Activated CD4-positive, alpha-beta T cell treated with anti-CD3 and anti-CD28 coated beads, Interleukin-2, Interleukin-4, amounts not matched to agents 100 ng/mL and 50 ng/mL, durations not matched to agents 16 hours and 8 hours (primary cell): ENCODE results near the gene AP3D1.
A peak's percentile ranks its signal among the peaks of the same experiment; 100 is the strongest.

Experiments
- DNase-seq: peaks from one replicate; pipeline ENCODE4 v3.0.0-alpha.2; 2020; ENCODE audit warnings: low spot score

The AP3D1 gene

DNA sequence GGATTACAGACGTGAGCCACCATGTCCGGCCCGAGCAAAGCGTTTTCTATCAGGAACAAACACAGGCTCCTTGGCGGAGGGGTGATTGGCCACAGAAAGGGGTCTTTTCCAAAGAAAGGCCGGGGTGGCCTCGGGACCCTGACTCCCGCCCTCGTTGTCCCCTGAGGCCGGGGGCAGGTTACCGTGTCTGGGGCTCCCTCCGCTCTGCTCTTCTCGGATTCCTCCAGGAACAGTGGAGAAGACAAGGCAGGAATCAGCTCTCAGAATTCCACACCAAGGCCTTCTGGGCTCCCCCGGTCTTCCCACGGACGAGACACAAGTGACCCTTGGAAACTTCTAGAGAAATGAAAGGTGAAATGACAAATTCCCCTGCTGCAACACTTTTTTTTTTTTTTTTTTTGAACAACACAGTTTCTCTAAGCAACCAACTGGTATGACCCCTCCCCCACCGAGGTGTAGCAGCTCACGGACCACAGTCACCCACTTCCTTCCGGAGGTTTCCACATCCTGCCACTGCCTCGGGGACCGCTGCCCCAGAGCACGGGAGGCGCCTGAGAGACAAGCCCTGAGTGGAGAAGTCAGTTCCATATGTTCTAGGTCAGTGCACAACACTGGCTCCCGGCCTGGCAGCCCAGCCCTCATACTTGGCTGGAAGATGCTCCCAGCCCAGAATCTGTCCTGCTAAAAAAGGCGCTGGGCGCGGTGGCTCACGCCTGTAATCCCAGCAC, 66.2 kb downstream of the AP3D1 start:
- peak; percentile 98 for DNase-seq

DNA sequence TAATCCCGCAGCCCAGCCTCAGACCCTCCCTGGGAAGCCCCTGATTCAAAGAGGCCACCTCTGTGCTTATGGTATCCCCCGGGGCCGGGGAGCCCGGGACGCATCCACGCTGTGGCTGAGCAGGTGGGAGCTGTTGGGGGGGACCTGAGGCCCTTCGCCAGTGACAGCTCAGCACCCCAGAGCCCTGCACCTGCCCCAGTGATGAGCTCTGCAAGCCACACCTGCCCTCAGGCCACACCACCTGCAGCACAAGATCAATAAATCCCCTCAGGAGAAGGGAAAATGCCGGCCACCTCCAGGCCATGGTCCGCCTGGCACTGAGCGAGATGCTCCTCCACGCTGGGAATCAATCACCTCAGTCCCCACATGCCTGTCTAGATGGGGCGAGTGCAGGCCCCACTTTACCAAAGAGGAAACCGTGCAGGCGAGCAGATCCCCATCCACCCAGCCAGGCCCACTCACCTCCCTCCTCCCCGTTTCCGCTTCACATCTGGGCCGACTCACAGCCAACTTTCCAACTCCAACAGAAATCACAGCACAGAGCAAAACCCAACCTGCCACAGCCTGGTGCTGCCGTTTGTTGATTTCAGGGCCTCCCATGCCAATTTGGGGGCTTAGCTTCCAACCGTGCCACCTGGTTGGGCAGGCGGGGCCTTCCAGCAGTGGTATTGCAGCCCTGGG, 68.1 kb downstream of the AP3D1 start:
- peak; percentile 83 for DNase-seq

GRCh38 chr19:2081873-2082810, 69.2 kb downstream of the AP3D1 start:
- DNase-seq = peak; percentile 65

- no peak for DNase-seq
These were observed 70.9 kb downstream of the AP3D1 start for GRCh38 chr19:2080336-2080988.

- DNase-seq = no peak
These were observed 71.5 kb downstream of the AP3D1 start for GRCh38 chr19:2079865-2080301.

- no peak for DNase-seq
These were observed 72.1 kb downstream of the AP3D1 start for GRCh38 chr19:2079076-2079864.

GRCh38 chr19:2077833-2078619, 73.3 kb downstream of the AP3D1 start:
- no peak for DNase-seq

- no peak for DNase-seq
These were observed 74.0 kb downstream of the AP3D1 start for GRCh38 chr19:2077398-2077797.

GRCh38 chr19:2076526-2076944, 74.8 kb downstream of the AP3D1 start:
- DNase-seq = no peak

- DNase-seq = no peak
These were observed 78.4 kb downstream of the AP3D1 start for GRCh38 chr19:2072757-2073551.

GRCh38 chr19:2070986-2071673, 80.2 kb downstream of the AP3D1 start:
- DNase-seq = no peak

DNA sequence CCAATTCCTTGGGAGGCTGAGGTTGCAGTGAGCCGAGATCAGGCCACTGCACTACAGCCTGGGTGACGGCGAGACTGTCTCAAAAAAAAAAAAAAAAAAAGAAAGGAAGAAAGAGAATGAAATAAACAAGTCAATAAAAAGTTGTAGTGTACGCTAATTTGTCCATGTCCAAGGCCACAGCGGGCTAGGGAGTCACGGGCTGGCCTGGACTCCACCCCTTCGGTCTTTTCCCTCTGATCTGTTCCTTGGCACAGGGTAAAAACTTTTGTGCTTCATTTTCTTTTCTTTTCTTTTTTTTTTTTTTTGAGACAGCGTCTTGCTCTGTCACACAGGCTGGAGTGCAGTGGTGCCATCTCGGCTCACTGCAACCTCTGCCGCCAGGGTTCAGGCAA, 80.9 kb downstream of the AP3D1 start:
- DNase-seq = no peak

- no peak for DNase-seq
These were observed 86.4 kb downstream of the AP3D1 start for GRCh38 chr19:2064788-2065524.

GRCh38 chr19:2064395-2064787, 87.0 kb downstream of the AP3D1 start:
- no peak for DNase-seq

DNA sequence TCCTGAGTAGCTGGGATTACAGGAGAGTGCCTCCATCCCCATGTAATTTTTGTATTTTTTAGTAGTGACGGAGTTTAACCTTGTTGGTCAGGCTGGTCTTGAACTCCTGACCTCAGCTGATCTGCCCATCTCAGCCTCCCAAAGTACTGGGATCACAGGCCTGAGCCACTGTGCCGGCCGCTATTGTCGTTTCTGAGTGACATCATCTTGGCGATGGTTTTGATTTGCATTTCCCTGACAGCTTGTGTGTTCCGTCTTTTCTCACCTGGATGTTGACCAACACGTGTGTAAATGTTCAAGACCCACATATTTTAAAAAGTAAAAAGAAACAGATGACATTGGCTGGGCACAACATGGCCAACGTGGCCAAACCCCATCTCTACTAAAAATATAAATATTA, 87.5 kb downstream of the AP3D1 start:
- no peak for DNase-seq

- DNase-seq = no peak
These were observed 88.6 kb downstream of the AP3D1 start for GRCh38 chr19:2062770-2063169.

DNA sequence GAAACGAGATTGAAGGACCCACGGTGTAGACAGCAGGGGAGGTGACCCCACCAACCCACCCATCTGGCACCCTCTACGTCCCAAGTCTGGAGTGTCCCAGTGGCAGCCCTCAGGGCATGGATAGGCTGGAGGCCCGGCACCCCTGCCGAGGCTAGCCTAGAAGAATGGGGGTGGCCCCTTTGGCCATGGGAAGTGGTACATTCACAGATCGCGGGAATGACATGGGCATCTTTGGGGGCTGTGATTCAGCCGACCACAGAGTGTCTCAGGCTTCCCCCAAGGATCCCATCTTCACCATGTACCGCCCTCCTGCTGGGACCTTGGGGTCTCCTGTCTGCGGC, 89.0 kb downstream of the AP3D1 start:
- no peak for DNase-seq
